HG03558 (cell line): ENCODE measurements around the gene BET1.

Experiments used
- ATAC-seq: cut with Tn5 transposase; IDR thresholded peaks from one replicate; pipeline ENCODE4 v1.9.1; 2021; ENCODE audit warnings: moderate number of reproducible peaks; ENCODE audit not compliant: unreplicated experiment; ENCODE audit errors: extremely low read depth

Gene BET1

DNA sequence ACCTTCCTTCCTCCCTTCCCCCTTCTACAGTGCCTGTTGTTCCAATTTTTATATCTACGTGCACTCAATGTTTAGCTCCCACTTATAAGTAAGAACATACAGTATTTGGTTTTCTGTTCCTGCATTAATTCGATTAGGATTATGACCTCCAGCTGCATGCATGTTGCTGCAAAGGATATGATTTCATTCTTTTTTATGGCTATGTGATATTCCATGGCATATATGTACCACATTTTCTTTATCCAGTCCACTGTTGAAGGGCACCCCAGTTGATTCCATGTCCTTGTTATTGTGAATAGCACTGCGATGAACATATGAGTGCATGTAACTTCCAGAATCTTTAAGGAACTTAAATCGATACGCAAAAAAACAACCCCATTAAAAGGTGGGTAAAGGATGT, 39.9 kb downstream of the BET1 start:
- no peak for ATAC-seq

GRCh38 chr7:93960986-93961385, 43.2 kb downstream of the BET1 start:
- ATAC-seq: no peak

- no peak for ATAC-seq
Measured at GRCh38 chr7:93958651-93959050, 45.5 kb downstream of the BET1 start.

DNA sequence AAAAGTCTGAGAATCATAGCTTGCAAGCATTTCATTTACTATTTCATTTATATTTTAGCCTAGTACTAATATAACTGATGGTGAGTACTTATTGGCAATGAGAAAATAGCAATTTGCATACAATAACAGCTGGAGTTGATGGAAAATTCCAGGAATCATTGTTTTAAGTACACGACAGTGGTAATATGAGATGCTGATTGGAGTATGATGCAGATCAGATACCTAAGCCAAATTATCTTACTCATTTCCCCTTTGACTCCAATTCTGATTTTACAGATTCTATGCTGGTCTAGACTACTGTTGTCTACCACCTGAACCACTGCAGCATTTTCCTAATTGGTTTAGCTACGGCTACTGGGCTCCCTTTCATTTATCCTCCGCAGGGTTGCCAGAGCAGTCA, 45.9 kb downstream of the BET1 start:
- ATAC-seq: no peak

GRCh38 chr7:93957767-93958166, 46.4 kb downstream of the BET1 start:
- no peak for ATAC-seq

GRCh38 chr7:93955304-93955703, 48.9 kb downstream of the BET1 start:
- ATAC-seq: peak; percentile 75

GRCh38 chr7:93949423-93949822, 54.7 kb downstream of the BET1 start:
- no peak for ATAC-seq

GRCh38 chr7:93948873-93949272, 55.3 kb downstream of the BET1 start:
- no peak for ATAC-seq

GRCh38 chr7:93948106-93948505, 56.0 kb downstream of the BET1 start:
- no peak for ATAC-seq

- ATAC-seq: no peak
Measured at GRCh38 chr7:93945756-93946535, 58.2 kb downstream of the BET1 start.

DNA sequence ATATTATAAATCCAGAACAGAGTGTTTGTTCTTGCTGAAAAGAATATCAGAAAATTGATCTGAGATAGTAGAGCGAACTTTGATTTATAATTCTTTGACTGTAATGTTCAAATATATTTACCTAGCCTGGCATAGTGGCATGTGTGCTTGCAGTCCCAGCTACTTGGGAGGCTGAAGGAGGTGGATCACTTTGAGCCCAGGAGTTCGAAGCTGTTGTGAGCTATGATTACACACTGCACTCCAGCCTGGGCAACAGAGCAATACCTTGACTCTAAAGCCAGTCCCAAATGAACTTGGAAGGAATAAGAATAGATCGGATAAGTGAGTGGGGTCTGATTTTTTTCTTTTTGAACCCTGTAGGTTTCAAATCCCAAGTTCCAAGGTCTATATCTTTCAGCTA, 59.1 kb downstream of the BET1 start:
- no peak for ATAC-seq

- ATAC-seq: no peak
Measured at GRCh38 chr7:93944673-93945072, 59.5 kb downstream of the BET1 start.

DNA sequence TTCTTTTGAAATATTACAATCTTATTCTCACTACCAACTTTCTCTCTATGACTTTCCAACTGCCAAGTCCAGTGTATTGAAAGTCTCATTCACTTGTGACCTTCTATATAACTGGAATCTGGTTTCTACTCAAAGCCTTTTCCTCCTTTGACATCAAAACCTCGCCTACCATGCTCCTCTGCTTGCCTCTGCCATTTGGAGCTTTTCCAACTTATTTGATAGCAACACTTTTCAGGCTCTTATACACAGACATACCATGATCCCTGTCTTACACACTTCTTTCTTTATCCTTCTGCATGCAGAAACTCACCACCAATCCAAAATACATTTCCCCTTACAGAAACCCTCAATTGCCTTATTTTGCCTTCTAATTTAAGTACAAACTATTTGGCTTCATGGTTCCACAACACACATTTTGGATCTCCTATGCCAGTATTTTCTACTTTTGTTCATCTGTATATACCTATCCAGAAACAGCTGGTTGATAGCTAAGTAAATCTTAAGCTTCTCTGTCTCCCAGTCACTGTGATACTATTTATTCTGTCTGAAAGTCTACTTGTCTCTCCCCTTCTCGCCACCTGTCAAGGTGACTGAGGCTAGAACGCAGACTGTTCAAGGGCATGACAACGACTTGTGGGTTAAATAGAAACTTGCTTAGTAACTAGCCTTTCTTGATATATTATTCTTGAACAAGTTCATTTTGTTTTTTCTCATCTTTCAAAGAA, 60.2 kb downstream of the BET1 start:
- no peak for ATAC-seq
